K562 (cell line): ENCODE data around the gene IFT27.

Experiments
- EP300 ChIP-seq: IDR thresholded peaks from 2 replicates; pipeline ENCODE4 v1.6.1; 2012; ENCODE audit warnings: low read length, improper control_type of control experiment
- EZH2 ChIP-seq: IDR thresholded peaks from 2 replicates; pipeline ENCODE4 v1.6.1; 2012; ENCODE audit warnings: low read depth, mild to moderate bottlenecking, inconsistent platforms, low read length, borderline replicate concordance
- HMG20B ChIP-seq: fragments of 250-450 bp; sonication (Bioruptor Pico); IDR thresholded peaks from 2 replicates; pipeline ENCODE4 v1.5.0; 2021; ENCODE audit warnings: mild to moderate bottlenecking
- JUNB ChIP-seq: fragments of 450-650 bp; formaldehyde crosslinking; conservative IDR thresholded peaks from 2 replicates; pipeline ENCODE4 v1.4.0; 2020; ENCODE audit warnings: mild to moderate bottlenecking
- RCOR1 ChIP-seq, 2 experiments: IDR thresholded peaks; 2 replicates each; pipeline ENCODE4 v1.6.1; 2012; ENCODE audit warnings: low read depth in 2 of 2, low read length in 2 of 2, borderline replicate concordance in 1 of 2, improper control_type of control experiment in 1 of 2
- RNF2 ChIP-seq: sonication (generic); IDR thresholded peaks from 2 replicates; pipeline ENCODE4 v1.6.1; 2016
- SREBF2 ChIP-seq: sonication (generic); formaldehyde crosslinking; IDR thresholded peaks from 2 replicates; pipeline ENCODE4 v1.4.0; 2020; ENCODE audit warnings: mild to moderate bottlenecking, missing genetic modification reagents
- TAF9B ChIP-seq: fragments of 450-650 bp; IDR thresholded peaks from 2 replicates; pipeline ENCODE4 v1.6.1; 2018; ENCODE audit warnings: mild to moderate bottlenecking; ENCODE audit not compliant: partially characterized antibody
- ZNF561 ChIP-seq: fragments of 450-650 bp; formaldehyde crosslinking; conservative IDR thresholded peaks from 2 replicates; pipeline ENCODE4 v1.4.0; 2020; ENCODE audit warnings: mild to moderate bottlenecking, moderate library complexity
- TF ChIP-seq, protein P1 (sequence below), 2 experiments: fragments of 450-650 bp in 1 of 2; sonication (generic) in 1 of 2; formaldehyde crosslinking in 1 of 2; IDR thresholded peaks; 2 replicates each; pipeline versions ENCODE4 v1.7.1 to v1.9.0; 2016 to 2022; ENCODE audit warnings: inconsistent platforms in 1 of 2, mild to moderate bottlenecking in 1 of 2, missing genetic modification reagents in 1 of 2
- TF ChIP-seq, protein P2 (sequence below): sonication (generic); formaldehyde crosslinking; IDR thresholded peaks from 2 replicates; pipeline ENCODE4 v1.5.0; 2020; ENCODE audit warnings: missing genetic modification reagents
- TF ChIP-seq, protein P3 (sequence below), 2 experiments: fragments of 450-650 bp; formaldehyde crosslinking in 1 of 2; IDR thresholded peaks; 2 replicates each; pipeline versions ENCODE4 v1.4.0 to v1.6.1; 2014 to 2020; ENCODE audit warnings: mild to moderate bottlenecking in 2 of 2, borderline replicate concordance in 1 of 2, low read depth in 1 of 2

DNA sequence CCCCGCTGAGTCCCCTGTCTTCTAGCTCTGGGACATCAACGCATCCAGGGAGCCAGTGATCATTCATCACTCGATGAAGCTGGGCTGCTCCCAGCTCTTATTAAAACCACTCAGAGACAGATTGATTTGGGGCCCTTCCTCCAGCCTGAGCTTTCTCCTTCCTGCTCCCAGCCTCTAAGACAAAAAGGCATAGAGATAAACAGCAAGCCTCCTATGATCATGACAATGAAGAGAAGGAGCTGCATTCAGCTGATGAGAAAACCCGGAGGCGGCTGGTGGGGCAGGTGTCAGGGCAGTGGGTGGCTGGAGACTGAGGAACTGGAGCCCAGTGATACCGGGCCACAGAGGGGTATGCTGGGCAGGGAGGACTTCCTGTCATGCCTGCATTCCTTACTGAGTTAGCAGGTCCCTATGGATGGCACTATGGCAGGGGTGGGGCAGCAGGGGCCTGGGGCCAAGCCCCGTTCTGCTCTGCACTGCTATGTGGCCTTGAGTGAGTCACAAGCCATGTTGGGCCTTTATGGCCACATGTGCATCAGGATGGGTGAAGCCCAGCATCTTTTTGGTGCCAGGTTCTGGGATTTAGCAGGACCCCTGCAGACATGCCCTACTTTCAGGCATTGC, 20.7 kb upstream of the IFT27 start:
- TF ChIP-seq, protein P1, sequence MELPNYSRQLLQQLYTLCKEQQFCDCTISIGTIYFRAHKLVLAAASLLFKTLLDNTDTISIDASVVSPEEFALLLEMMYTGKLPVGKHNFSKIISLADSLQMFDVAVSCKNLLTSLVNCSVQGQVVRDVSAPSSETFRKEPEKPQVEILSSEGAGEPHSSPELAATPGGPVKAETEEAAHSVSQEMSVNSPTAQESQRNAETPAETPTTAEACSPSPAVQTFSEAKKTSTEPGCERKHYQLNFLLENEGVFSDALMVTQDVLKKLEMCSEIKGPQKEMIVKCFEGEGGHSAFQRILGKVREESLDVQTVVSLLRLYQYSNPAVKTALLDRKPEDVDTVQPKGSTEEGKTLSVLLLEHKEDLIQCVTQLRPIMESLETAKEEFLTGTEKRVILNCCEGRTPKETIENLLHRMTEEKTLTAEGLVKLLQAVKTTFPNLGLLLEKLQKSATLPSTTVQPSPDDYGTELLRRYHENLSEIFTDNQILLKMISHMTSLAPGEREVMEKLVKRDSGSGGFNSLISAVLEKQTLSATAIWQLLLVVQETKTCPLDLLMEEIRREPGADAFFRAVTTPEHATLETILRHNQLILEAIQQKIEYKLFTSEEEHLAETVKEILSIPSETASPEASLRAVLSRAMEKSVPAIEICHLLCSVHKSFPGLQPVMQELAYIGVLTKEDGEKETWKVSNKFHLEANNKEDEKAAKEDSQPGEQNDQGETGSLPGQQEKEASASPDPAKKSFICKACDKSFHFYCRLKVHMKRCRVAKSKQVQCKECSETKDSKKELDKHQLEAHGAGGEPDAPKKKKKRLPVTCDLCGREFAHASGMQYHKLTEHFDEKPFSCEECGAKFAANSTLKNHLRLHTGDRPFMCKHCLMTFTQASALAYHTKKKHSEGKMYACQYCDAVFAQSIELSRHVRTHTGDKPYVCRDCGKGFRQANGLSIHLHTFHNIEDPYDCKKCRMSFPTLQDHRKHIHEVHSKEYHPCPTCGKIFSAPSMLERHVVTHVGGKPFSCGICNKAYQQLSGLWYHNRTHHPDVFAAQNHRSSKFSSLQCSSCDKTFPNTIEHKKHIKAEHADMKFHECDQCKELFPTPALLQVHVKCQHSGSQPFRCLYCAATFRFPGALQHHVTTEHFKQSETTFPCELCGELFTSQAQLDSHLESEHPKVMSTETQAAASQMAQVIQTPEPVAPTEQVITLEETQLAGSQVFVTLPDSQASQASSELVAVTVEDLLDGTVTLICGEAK (IDR thresholded peaks at IDR 0.05) = no peak
- TF ChIP-seq, protein P1 (CRISPR knock-in tag; IDR thresholded peaks at IDR 0.05) = no peak
- TF ChIP-seq JUNB (CRISPR knock-in tag) = no peak
- TF ChIP-seq EP300 = no peak
- no peak for TF ChIP-seq RCOR1 (IDR thresholded peaks at IDR 0.05; ENCODE audit: borderline replicate concordance in 1 of 2, low read depth in 2 of 2, low read length in 2 of 2)
- TF ChIP-seq, protein P2, sequence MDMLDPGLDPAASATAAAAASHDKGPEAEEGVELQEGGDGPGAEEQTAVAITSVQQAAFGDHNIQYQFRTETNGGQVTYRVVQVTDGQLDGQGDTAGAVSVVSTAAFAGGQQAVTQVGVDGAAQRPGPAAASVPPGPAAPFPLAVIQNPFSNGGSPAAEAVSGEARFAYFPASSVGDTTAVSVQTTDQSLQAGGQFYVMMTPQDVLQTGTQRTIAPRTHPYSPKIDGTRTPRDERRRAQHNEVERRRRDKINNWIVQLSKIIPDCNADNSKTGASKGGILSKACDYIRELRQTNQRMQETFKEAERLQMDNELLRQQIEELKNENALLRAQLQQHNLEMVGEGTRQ (CRISPR knock-in tag) = no peak
- TF ChIP-seq ZNF561 = no peak
- no peak for TF ChIP-seq EZH2
- no peak for TF ChIP-seq RNF2
- TF ChIP-seq, protein P3, sequence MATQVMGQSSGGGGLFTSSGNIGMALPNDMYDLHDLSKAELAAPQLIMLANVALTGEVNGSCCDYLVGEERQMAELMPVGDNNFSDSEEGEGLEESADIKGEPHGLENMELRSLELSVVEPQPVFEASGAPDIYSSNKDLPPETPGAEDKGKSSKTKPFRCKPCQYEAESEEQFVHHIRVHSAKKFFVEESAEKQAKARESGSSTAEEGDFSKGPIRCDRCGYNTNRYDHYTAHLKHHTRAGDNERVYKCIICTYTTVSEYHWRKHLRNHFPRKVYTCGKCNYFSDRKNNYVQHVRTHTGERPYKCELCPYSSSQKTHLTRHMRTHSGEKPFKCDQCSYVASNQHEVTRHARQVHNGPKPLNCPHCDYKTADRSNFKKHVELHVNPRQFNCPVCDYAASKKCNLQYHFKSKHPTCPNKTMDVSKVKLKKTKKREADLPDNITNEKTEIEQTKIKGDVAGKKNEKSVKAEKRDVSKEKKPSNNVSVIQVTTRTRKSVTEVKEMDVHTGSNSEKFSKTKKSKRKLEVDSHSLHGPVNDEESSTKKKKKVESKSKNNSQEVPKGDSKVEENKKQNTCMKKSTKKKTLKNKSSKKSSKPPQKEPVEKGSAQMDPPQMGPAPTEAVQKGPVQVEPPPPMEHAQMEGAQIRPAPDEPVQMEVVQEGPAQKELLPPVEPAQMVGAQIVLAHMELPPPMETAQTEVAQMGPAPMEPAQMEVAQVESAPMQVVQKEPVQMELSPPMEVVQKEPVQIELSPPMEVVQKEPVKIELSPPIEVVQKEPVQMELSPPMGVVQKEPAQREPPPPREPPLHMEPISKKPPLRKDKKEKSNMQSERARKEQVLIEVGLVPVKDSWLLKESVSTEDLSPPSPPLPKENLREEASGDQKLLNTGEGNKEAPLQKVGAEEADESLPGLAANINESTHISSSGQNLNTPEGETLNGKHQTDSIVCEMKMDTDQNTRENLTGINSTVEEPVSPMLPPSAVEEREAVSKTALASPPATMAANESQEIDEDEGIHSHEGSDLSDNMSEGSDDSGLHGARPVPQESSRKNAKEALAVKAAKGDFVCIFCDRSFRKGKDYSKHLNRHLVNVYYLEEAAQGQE (IDR thresholded peaks at IDR 0.05; ENCODE audit: borderline replicate concordance) = no peak
- TF ChIP-seq, protein P3 (CRISPR knock-in tag; IDR thresholded peaks at IDR 0.05; ENCODE audit: low read depth) = no peak
- TF ChIP-seq TAF9B = no peak
- TF ChIP-seq SREBF2 = no peak
- no peak for TF ChIP-seq HMG20B (CRISPR knock-in tag)
